ENCODE results near the gene SPRED2.

The SPRED2 gene

DNA sequence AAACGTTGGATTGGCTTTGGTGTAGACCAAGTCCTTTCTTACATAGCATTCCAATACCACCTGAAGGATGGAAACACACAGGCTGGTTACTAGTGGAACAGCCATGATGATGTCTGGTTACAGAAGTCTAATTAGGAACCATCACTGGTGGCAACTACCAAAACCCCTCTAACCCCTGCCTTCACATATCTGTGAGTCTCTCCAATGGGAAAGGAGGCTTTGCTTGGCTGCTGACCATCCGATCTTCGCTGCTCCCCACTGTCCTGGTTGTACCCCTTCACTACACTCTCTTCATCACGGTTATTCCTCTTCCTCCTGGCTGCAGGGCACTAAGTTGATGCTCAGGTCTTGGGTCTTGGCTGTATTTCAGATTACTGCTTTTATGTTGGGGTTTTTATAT is 97.7 kb downstream of the SPRED2 start:
- Histone ChIP-seq H3K4me2 (ENCODE audit: low read length) (no peak overlapping the region), H3K79me2 (no peaks in the 10 kb centered on the region), H3K27me3 (ENCODE audit: control insufficient read depth, insufficient read depth, low read length) (no peaks in the 10 kb centered on the region), H3K9me3 (ENCODE audit: control insufficient read depth, low read length) (no peaks in the 10 kb centered on the region), H2AFZ (no peak overlapping the region), H3K4me1 (no peaks in the 10 kb centered on the region), H3K4me3 (ENCODE audit: low read depth, low read length) (no peak overlapping the region), H3K27ac (no peak overlapping the region), H3K9ac (no peak overlapping the region), H3K36me3 (ENCODE audit: control insufficient read depth, insufficient read depth, low read length) (no peaks in the 10 kb centered on the region)
- TF ChIP-seq CTCF (IDR thresholded peaks at IDR 0.05), result no peak

DNA sequence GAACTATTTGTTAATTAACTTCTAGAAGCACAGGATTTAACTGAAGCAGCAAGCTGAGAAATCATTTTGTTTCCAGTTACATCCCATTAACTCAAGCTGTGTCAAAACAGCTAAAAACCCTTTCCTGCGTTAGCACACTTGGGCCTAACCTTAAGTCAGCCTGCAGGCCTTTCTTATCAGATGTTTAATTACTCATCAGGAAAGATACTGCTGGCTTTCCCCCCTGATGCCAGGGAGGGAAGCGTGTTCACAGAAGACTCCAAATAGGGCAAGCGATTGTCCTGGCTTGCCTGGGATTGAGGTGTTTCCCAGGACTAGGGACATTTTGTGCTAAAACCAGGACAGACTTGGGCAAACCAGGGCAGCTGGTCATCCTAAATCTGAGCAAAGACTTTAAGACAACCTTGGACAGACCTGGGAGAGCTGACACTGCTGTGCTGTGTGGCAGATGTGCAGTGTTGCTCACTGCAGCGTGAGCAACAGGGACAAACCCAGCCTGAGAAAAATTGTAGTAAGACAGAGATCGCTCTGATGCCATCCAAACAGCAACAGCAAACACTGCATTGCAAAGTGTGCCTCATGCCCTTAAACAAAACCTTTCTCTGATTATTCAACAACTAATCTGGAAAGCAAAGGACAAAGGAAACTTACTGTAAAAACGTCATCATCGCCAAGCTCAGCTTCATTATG is 100.9 kb downstream of the SPRED2 start:
- H3K9ac ChIP-seq, result no peak overlapping the region
- no peaks in the 10 kb centered on the region for H3K4me1 ChIP-seq
- H3K36me3 ChIP-seq (ENCODE audit: control insufficient read depth, insufficient read depth, low read length), result no peaks in the 10 kb centered on the region
- H3K27me3 ChIP-seq (ENCODE audit: control insufficient read depth, insufficient read depth, low read length), result no peaks in the 10 kb centered on the region
- H3K27ac ChIP-seq, result no peak overlapping the region
- no peaks in the 10 kb centered on the region for H3K79me2 ChIP-seq
- no peaks in the 10 kb centered on the region for H3K9me3 ChIP-seq (ENCODE audit: control insufficient read depth, low read length)
- no peak for TF ChIP-seq CTCF (IDR thresholded peaks at IDR 0.05)
- no peak overlapping the region for H3K4me2 ChIP-seq (ENCODE audit: low read length)
- H3K4me3 ChIP-seq (ENCODE audit: low read depth, low read length), result no peak overlapping the region
- H2AFZ ChIP-seq, result no peak overlapping the region

GRCh38 chr2:65329525-65329924 is 102.9 kb downstream of the SPRED2 start:
- H3K9ac ChIP-seq, result no peak overlapping the region
- H3K36me3 ChIP-seq (ENCODE audit: control insufficient read depth, insufficient read depth, low read length), result no peaks in the 10 kb centered on the region

GRCh38 chr2:65326276-65326675 is 106.1 kb downstream of the SPRED2 start:
- Histone ChIP-seq H3K27ac (no peak overlapping the region), H3K4me1 (no peaks in the 10 kb centered on the region), H3K27me3 (ENCODE audit: control insufficient read depth, insufficient read depth, low read length) (no peaks in the 10 kb centered on the region), H3K36me3 (ENCODE audit: control insufficient read depth, insufficient read depth, low read length) (no peaks in the 10 kb centered on the region), H3K9ac (no peak overlapping the region), H3K9me3 (ENCODE audit: control insufficient read depth, low read length) (no peaks in the 10 kb centered on the region), H3K4me2 (ENCODE audit: low read length) (no peak overlapping the region), H2AFZ (no peak overlapping the region), H3K79me2 (no peaks in the 10 kb centered on the region), H3K4me3 (ENCODE audit: low read depth, low read length) (no peak overlapping the region)
- no peak for TF ChIP-seq CTCF (IDR thresholded peaks at IDR 0.05)

More at GRCh38 chr2:65329525-65329924, 102.9 kb downstream of the SPRED2 start:
- H3K9me3 ChIP-seq (ENCODE audit: control insufficient read depth, low read length), result no peaks in the 10 kb centered on the region
- no peaks in the 10 kb centered on the region for H3K4me1 ChIP-seq
- H3K27me3 ChIP-seq (ENCODE audit: control insufficient read depth, insufficient read depth, low read length), result no peaks in the 10 kb centered on the region
- H3K4me2 ChIP-seq (ENCODE audit: low read length), result no peak overlapping the region
- no peaks in the 10 kb centered on the region for H3K79me2 ChIP-seq
- TF ChIP-seq CTCF (IDR thresholded peaks at IDR 0.05), result no peak
- no peak overlapping the region for H3K4me3 ChIP-seq (ENCODE audit: low read depth, low read length)
- no peak overlapping the region for H2AFZ ChIP-seq
- no peak overlapping the region for H3K27ac ChIP-seq

DNA sequence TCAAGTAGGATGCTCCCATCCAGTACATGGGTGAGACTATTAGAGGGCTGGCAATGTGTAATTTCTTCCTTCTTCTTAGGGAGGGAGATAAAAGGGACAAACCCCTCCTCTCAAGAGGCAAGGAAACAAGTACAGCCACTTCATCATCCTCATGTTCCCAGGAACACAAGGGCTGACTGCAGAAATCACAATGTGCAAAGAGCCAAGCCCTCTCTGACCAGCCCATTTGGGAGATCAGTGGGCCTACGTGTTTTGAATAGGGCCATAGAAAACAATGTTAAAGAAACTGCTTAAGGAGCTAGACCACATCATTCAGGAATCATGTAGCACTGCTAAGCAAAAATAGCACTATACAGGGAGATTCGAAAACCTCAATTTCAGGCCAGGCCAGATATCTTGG is 107.3 kb downstream of the SPRED2 start:
- Histone ChIP-seq H3K4me2 (ENCODE audit: low read length) (no peak overlapping the region), H3K9me3 (ENCODE audit: control insufficient read depth, low read length) (no peaks in the 10 kb centered on the region), H3K27me3 (ENCODE audit: control insufficient read depth, insufficient read depth, low read length) (no peaks in the 10 kb centered on the region), H2AFZ (no peak overlapping the region), H3K4me3 (ENCODE audit: low read depth, low read length) (no peak overlapping the region), H3K79me2 (no peaks in the 10 kb centered on the region), H3K9ac (no peak overlapping the region), H3K27ac (no peak overlapping the region), H3K4me1 (no peaks in the 10 kb centered on the region), H3K36me3 (ENCODE audit: control insufficient read depth, insufficient read depth, low read length) (no peaks in the 10 kb centered on the region)
- no peak for TF ChIP-seq CTCF (IDR thresholded peaks at IDR 0.05)

All from parathyroid adenoma (tissue), 2 donors.